ENCODE measurements around the gene ZNF729. TPM values are rescaled to one million over a fixed set of nuclear protein-coding genes. Genes with fewer than 3 reads are reported as not detected.

The ZNF729 gene
- total and polyA plus RNA-seq, 2 experiments from 2014 or later, result not detected

DNA sequence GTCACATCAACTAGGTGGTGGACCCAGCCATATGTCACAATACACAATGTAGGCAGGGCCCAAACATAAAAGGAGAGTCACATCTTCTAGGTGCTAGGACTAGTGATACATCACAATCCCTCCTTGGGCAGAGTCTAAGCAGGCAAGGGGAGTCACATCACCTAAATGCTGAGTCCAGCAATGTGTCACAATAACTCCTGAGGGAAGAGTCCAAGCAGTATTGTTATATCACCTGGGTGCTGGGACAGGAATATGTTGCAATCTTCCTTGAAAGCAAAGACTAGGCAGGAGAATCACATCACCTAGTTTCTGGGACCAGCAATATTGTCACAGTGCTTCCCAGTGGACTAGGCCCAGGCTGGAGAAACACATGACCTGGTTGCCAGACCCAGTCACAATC lies 29.4 kb upstream of the ZNF729 start:
- Mint-ChIP-seq H3K27me3 (ENCODE audit: insufficient read depth, low read depth, poor library complexity) (no peaks in the 10 kb centered on the region), H3K9me3 (peaks cover 95% of the 10 kb centered on the region), H3K36me3 (ENCODE audit: low read depth) (peaks cover 32% of the 10 kb centered on the region), H3K4me1 (no peaks in the 10 kb centered on the region), H3K4me3 (no peak overlapping the region), H3K27ac (no peak overlapping the region)
- Histone ChIP-seq H3K79me2 (replicated peaks; ENCODE audit: insufficient read depth) (no peaks in the 10 kb centered on the region), H3K4me3 (no peak overlapping the region), H3K4me1 (ENCODE audit: insufficient read depth) (no peaks in the 10 kb centered on the region), H4K20me1 (replicated peaks; ENCODE audit: insufficient read depth) (no peaks in the 10 kb centered on the region), H3K9me2 (ENCODE audit: insufficient read depth) (no peaks in the 10 kb centered on the region), H3K27ac (ENCODE audit: low read depth) (no peak overlapping the region), H3K36me3 (ENCODE audit: insufficient read depth) (no peaks in the 10 kb centered on the region), H3K4me2 (no peak overlapping the region), H3K27me3 (ENCODE audit: insufficient read depth) (no peaks in the 10 kb centered on the region), H3F3A (replicated peaks; ENCODE audit: low read depth) (no peaks in the 10 kb centered on the region), H2AFZ (no peak overlapping the region)
- TF ChIP-seq EZH2 (IDR thresholded peaks at IDR 0.05; ENCODE audit: low read depth, unreplicated experiment) (no peak), NANOG (IDR thresholded peaks at IDR 0.05; ENCODE audit: borderline replicate concordance) (no peak), STAT1 (IDR thresholded peaks at IDR 0.05; ENCODE audit: unreplicated experiment) (no peak), POLR2AphosphoS5 (IDR thresholded peaks at IDR 0.05; ENCODE audit: low read depth) (no peak), JUNB (IDR thresholded peaks at IDR 0.05; ENCODE audit: unreplicated experiment) (no peak), ZNF114 (CRISPR knock-in tag; IDR thresholded peaks at IDR 0.05) (no peak), ZNF331 (CRISPR knock-in tag; IDR thresholded peaks at IDR 0.05; ENCODE audit: low read depth) (no peak), CREB1 (CRISPR knock-in tag; IDR thresholded peaks at IDR 0.05; ENCODE audit: low read depth) (no peak), CTCF (conservative IDR thresholded peaks at IDR 0.05; ENCODE audit: low read depth in 2 of 2) (no peak), EZH2phosphoT487 (IDR thresholded peaks at IDR 0.05; ENCODE audit: unreplicated experiment) (no peak)
- TF ChIP-seq, protein P1, sequence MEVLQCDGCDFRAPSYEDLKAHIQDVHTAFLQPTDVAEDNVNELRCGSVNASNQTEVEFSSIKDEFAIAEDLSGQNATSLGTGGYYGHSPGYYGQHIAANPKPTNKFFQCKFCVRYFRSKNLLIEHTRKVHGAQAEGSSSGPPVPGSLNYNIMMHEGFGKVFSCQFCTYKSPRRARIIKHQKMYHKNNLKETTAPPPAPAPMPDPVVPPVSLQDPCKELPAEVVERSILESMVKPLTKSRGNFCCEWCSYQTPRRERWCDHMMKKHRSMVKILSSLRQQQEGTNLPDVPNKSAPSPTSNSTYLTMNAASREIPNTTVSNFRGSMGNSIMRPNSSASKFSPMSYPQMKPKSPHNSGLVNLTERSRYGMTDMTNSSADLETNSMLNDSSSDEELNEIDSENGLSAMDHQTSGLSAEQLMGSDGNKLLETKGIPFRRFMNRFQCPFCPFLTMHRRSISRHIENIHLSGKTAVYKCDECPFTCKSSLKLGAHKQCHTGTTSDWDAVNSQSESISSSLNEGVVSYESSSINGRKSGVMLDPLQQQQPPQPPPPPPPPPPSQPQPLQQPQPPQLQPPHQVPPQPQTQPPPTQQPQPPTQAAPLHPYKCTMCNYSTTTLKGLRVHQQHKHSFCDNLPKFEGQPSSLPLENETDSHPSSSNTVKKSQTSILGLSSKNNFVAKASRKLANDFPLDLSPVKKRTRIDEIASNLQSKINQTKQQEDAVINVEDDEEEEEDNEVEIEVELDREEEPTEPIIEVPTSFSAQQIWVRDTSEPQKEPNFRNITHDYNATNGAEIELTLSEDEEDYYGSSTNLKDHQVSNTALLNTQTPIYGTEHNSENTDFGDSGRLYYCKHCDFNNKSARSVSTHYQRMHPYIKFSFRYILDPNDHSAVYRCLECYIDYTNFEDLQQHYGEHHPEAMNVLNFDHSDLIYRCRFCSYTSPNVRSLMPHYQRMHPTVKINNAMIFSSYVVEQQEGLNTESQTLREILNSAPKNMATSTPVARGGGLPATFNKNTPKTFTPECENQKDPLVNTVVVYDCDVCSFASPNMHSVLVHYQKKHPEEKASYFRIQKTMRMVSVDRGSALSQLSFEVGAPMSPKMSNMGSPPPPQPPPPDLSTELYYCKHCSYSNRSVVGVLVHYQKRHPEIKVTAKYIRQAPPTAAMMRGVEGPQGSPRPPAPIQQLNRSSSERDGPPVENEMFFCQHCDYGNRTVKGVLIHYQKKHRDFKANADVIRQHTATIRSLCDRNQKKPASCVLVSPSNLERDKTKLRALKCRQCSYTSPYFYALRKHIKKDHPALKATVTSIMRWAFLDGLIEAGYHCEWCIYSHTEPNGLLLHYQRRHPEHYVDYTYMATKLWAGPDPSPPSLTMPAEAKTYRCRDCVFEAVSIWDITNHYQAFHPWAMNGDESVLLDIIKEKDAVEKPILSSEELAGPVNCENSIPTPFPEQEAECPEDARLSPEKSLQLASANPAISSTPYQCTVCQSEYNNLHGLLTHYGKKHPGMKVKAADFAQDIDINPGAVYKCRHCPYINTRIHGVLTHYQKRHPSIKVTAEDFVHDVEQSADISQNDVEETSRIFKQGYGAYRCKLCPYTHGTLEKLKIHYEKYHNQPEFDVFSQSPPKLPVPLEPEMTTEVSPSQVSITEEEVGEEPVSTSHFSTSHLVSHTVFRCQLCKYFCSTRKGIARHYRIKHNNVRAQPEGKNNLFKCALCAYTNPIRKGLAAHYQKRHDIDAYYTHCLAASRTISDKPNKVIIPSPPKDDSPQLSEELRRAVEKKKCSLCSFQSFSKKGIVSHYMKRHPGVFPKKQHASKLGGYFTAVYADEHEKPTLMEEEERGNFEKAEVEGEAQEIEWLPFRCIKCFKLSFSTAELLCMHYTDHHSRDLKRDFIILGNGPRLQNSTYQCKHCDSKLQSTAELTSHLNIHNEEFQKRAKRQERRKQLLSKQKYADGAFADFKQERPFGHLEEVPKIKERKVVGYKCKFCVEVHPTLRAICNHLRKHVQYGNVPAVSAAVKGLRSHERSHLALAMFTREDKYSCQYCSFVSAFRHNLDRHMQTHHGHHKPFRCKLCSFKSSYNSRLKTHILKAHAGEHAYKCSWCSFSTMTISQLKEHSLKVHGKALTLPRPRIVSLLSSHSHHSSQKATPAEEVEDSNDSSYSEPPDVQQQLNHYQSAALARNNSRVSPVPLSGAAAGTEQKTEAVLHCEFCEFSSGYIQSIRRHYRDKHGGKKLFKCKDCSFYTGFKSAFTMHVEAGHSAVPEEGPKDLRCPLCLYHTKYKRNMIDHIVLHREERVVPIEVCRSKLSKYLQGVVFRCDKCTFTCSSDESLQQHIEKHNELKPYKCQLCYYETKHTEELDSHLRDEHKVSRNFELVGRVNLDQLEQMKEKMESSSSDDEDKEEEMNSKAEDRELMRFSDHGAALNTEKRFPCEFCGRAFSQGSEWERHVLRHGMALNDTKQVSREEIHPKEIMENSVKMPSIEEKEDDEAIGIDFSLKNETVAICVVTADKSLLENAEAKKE (CRISPR knock-in tag; IDR thresholded peaks at IDR 0.05), result no peak
- TF ChIP-seq, protein P2, sequence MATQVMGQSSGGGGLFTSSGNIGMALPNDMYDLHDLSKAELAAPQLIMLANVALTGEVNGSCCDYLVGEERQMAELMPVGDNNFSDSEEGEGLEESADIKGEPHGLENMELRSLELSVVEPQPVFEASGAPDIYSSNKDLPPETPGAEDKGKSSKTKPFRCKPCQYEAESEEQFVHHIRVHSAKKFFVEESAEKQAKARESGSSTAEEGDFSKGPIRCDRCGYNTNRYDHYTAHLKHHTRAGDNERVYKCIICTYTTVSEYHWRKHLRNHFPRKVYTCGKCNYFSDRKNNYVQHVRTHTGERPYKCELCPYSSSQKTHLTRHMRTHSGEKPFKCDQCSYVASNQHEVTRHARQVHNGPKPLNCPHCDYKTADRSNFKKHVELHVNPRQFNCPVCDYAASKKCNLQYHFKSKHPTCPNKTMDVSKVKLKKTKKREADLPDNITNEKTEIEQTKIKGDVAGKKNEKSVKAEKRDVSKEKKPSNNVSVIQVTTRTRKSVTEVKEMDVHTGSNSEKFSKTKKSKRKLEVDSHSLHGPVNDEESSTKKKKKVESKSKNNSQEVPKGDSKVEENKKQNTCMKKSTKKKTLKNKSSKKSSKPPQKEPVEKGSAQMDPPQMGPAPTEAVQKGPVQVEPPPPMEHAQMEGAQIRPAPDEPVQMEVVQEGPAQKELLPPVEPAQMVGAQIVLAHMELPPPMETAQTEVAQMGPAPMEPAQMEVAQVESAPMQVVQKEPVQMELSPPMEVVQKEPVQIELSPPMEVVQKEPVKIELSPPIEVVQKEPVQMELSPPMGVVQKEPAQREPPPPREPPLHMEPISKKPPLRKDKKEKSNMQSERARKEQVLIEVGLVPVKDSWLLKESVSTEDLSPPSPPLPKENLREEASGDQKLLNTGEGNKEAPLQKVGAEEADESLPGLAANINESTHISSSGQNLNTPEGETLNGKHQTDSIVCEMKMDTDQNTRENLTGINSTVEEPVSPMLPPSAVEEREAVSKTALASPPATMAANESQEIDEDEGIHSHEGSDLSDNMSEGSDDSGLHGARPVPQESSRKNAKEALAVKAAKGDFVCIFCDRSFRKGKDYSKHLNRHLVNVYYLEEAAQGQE (IDR thresholded peaks at IDR 0.05; ENCODE audit: unreplicated experiment), result no peak
- TF ChIP-seq, protein P3, sequence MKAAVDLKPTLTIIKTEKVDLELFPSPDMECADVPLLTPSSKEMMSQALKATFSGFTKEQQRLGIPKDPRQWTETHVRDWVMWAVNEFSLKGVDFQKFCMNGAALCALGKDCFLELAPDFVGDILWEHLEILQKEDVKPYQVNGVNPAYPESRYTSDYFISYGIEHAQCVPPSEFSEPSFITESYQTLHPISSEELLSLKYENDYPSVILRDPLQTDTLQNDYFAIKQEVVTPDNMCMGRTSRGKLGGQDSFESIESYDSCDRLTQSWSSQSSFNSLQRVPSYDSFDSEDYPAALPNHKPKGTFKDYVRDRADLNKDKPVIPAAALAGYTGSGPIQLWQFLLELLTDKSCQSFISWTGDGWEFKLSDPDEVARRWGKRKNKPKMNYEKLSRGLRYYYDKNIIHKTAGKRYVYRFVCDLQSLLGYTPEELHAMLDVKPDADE (IDR thresholded peaks at IDR 0.05), result no peak
- DNase-seq (ENCODE audit: low spot score), result no peak
- ATAC-seq, result no peak

Measured in GM23338 (cell line).